HG02840 (cell line): ENCODE measurements around the gene RNF222.
"Not testable (repeated sequence)": the region's sequence is repeated elsewhere in the genome, so short reads cannot be mapped to it uniquely, and the experiment has no call there.

ENCODE experiments used
- ATAC-seq: cut with Tn5 transposase; IDR thresholded peaks from one replicate; pipeline ENCODE4 v1.9.1; 2021; ENCODE audit warnings: mild to moderate bottlenecking, moderate library complexity, moderate number of reproducible peaks; ENCODE audit not compliant: unreplicated experiment, low FRiP score

The RNF222 gene

GRCh38 chr17:8382880-8383142 lies 14.8 kb downstream of the RNF222 start:
- no peak for ATAC-seq

GRCh38 chr17:8382052-8382879 lies 15.4 kb downstream of the RNF222 start:
- no peak for ATAC-seq

DNA sequence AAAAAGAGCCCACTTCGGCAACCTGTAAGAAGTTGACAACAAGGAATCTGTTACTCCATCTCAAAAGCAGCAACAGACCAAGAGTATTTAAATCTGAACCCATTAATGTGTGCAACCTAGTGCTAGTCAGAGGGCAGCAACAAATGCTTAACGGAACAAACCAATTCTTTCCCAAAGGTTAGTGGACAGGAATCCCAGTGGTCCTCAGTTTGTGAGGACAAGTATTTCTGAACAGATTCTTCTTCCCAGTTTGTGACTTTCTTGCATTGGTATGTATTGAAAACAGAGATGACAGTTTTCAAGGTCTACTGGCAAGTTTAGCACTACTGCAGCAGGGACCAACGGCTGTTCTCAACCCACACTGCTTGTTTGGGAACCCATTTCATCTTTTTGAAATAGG lies 17.6 kb downstream of the RNF222 start:
- ATAC-seq = no peak

- ATAC-seq = not testable (repeated sequence)
These were observed 19.5 kb downstream of the RNF222 start for GRCh38 chr17:8378117-8378516.

DNA sequence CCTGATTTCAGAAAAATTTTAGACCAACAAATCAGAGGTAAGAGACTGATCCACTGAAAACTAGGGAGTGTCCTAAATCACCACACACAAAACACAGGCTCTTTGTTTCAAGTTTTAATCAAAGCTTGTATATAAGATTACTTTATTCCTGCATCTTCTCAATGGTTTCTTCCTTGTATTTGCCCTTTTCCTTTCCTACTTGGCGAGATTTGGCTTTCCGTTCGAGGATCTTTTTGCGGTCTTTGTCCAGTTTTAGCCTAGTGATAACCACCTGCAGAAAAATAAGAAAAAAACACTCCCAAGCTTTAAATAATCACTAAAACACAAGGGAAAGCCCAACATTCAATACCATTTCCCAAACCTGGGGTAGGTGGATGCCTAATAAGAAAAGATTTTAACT lies 20.2 kb downstream of the RNF222 start:
- ATAC-seq = no peak

DNA sequence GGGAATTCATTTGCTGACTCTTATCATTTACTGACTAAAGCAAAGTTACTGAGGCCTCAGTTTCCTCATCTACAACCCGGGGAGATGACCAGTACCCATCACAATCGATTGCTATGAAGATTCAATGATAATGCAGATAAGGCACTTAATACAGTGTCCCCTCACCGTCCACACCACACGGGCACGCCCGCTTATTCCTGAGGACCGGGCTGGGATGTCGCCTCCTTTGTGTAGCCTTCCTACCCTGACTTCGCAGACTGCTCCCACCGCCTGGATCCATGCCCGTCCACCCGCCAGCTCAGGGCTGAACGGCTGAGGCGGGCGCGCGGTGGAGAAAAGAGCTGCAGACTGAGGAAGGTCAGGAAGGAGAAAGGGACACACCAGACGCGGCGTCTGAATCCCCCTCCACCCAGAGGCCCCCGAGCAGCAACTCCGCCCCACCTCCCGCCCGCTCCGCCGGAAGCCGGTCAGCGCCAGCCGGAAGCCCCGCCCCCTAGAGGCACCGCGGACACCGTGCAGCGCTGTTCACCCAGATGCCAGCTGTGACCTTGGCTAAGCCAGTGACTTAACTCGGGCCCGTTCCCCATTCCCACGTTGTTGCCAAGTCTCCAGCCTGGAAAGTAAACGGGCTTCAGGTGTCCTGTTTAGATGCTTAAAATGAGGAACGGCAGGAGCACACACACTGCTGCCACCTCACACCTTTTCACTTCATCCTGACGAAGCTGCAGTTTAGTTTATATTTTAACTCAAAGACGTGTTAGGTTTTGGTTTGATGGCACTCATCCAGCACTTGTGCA lies 21.2 kb downstream of the RNF222 start, which contains the start of gene KRABD2:
TSS of gene KRABD2 (minus strand) at position 434 of the 797 bp plus-strand sequence.
- peak; percentile 75 for ATAC-seq

GRCh38 chr17:8375738-8376259 lies 21.8 kb downstream of the RNF222 start:
- no peak for ATAC-seq

- not testable (repeated sequence) for ATAC-seq
These were observed 23.8 kb downstream of the RNF222 start for GRCh38 chr17:8373856-8374255.

GRCh38 chr17:8372422-8372821 lies 25.2 kb downstream of the RNF222 start:
- ATAC-seq = no peak

DNA sequence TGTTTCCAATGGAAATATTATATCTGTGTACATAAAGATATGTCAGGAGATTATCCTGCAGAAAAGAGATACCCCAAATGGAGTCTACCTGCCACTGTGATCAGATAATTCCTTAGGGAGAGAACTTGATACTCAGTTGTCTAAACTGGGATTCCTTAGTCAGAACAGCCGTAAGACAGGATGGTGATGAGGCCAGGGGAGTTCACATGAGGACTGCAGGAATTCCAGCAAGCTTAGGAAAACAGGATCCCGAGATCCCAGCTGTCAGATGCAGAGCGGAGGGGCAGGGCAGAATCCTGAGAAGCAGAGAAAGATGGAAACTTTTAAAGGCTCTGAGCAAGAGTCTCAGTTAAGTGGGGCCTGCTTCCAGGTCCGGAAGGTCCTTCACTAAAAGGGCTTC lies 25.8 kb downstream of the RNF222 start:
- ATAC-seq = no peak

DNA sequence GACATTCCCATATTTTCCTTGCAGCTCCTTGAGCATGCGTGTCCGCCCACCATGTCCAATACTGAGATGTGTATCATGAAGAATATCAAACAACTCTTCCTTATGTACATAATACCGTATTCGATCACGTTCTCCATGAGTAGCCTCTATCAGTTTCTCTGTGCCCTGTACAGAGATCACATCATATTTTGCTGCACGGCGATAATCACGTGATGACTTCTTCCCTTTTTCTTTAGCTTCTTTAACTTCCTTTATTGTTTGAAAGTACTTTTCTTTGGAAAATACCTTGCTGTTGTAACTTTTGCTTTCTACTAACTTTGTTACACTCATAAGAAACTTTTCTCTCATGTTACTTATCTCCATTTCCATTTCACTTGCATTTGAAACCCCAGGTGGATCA lies 27.7 kb downstream of the RNF222 start:
- no peak for ATAC-seq

- no peak for ATAC-seq
These were observed 29.4 kb downstream of the RNF222 start for GRCh38 chr17:8368193-8368592.

- ATAC-seq = no peak
These were observed 31.4 kb downstream of the RNF222 start for GRCh38 chr17:8366231-8366630.

DNA sequence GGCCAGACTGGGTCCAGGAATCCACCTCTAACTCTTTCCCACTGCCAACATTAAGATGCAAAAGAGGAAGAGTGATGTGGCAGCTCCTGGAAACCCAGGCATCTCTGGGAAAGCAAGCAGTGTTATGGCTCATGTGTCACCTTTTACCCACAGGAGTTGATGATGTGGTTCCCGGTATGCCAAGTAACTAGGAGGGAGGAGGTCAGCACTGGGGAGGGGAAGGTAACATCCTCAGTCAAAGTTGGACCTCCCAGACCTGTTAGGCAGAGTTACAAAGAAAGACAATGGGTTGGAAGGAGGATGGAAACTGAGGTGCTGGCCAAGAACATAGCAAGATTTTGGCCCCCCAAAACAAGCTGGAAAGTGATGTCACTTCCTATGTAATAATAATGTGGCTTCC lies 32.5 kb downstream of the RNF222 start:
- no peak for ATAC-seq

GRCh38 chr17:8362651-8363332 lies 34.8 kb downstream of the RNF222 start:
- ATAC-seq = no peak

DNA sequence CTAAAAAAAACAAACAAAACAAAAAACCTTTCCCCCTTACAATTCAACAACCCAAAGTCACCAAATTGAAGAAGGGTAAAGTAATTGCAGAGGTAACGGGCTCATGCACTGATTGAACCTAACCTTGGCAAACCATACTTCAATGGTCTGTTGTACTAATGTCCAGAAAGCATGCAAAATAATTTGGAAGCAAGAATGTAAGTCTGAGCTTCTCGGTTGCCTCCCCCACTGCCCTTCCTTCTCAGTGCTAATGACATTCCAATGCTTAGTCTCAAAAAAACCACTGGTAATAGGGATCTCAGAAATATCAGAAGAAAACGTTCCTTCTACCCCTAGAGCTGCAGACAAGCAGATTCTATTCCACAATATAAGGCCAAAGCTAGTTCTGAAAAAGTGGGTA lies 36.9 kb downstream of the RNF222 start:
- ATAC-seq = no peak

DNA sequence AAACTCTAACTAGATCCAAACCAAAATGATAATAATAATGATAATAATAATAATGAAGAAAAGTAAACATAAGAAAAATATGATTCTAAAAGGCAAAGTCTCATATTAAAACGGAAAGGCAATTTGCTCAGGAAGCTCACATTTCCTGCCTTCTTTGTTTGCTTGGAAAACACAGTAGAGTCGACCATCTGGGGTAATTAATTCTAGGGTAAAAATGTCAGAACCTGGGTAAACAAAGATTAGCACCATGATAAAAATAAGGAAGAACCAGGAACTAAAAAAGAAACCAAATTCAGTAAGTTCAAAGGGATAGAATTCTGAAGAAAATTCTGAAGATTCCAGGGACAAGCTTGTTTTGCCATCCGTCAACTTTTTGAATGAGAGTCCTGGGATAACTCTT lies 37.4 kb downstream of the RNF222 start:
- no peak for ATAC-seq

GRCh38 chr17:8359769-8360168 lies 37.9 kb downstream of the RNF222 start:
- no peak for ATAC-seq

GRCh38 chr17:8357910-8358309 lies 39.7 kb downstream of the RNF222 start:
- no peak for ATAC-seq

DNA sequence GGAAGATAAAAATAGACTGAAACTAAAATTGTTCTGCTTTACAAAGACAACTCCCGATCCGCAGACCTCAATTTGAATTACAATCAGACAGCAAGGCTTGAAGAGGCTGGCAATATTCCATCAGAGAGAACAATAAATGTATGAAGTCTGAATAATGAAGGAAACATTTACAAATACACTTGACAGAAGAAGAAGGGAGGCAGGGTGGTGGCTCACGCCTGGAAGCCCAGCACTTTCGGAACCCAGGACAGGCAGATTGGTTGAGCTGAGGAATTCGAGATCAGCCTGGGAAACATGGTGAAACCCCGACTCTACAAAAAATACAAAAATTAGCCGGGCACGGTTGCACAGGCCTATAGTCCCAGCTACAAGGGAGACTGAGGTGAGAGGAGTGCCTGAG lies 43.4 kb downstream of the RNF222 start:
- ATAC-seq = no peak

DNA sequence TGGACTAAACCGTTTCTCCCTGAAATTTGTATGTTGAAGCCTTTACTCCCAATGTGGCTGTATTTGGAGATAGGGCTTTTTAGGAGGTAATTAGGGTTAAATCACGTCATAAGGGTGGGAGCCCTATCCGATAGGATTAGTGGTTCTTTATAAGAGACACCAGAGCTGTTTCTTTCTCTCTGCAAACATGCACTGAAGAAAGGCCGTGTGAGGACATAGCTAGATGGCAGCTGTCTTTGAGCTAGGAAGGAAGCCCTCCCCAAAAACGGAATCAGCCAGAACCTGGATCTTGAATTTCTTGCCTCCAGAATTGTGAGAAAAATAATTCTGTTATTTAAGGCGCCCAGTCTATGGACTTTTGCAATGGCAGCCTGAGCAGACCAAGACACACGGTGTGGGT lies 43.9 kb downstream of the RNF222 start:
- no peak for ATAC-seq
